Osteocyte (in vitro differentiated cells): Measurements from ENCODE around the gene SENP5. TPM values are rescaled to one million over a fixed set of nuclear protein-coding genes. Genes with fewer than 3 reads are reported as not detected.

Experiments
- DNase-seq: peaks from one replicate; pipeline ENCODE4 v3.0.0; 2021; ENCODE audit warnings: mixed read lengths; ENCODE audit not compliant: unreplicated experiment; ENCODE audit errors: extremely low spot score
- H3K27ac Mint-ChIP-seq: one replicate; pipeline ENCODE4 v1.8.0; 2021; ENCODE audit warnings: mild to moderate bottlenecking, mixed read lengths; ENCODE audit not compliant: unreplicated experiment
- H3K27me3 Mint-ChIP-seq: one replicate; pipeline ENCODE4 v1.8.0; 2021; ENCODE audit warnings: mixed read lengths; ENCODE audit not compliant: unreplicated experiment
- H3K36me3 Mint-ChIP-seq: one replicate; pipeline ENCODE4 v1.8.0; 2021; ENCODE audit warnings: mixed read lengths; ENCODE audit not compliant: unreplicated experiment
- H3K4me1 Mint-ChIP-seq: one replicate; pipeline ENCODE4 v1.8.0; 2021; ENCODE audit warnings: mixed read lengths; ENCODE audit not compliant: unreplicated experiment
- H3K4me3 Mint-ChIP-seq: one replicate; pipeline ENCODE4 v1.8.0; 2021; ENCODE audit warnings: mild to moderate bottlenecking, moderate library complexity, mixed read lengths; ENCODE audit not compliant: unreplicated experiment
- H3K9me3 Mint-ChIP-seq: one replicate; pipeline ENCODE4 v1.8.0; 2021; ENCODE audit warnings: mixed read lengths; ENCODE audit not compliant: unreplicated experiment
- total RNA-seq: library from RNA; stranded (reverse); gene quantifications from 2 replicates; pipeline ENCODE4 v1.2.1, GENCODE V29; 2021
- TF ChIP-seq, protein P1 (sequence below): fragments of 200-600 bp; sonication (generic); IDR thresholded peaks from 2 replicates; pipeline ENCODE4 v1.5.0; 2021; ENCODE audit warnings: antibody characterized with exemption, mild to moderate bottlenecking, moderate library complexity

The SENP5 gene
- total RNA-seq, 1 donor from 2014 or later, result 35.9 TPM

DNA sequence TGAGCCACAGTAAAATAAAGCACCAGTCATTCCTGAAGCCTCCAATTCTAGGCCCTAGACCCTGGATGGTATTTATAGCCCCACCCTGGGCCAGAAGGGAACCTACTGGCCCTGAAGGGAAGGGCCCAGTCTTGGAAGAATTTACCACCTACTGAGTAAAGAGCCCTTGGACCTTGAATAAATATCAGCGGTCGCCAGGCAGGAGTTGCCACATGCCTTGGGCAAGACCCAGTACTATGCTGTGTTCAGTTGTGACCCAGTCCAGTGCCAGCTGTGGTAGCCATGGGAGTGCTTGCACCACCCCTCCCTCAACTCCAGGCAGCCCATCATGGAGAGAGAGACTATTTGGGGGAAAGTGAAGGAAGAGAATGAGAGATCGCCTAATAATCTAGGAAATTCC is 47.7 kb downstream of the SENP5 start:
- no peak overlapping the region for H3K27ac Mint-ChIP-seq

DNA sequence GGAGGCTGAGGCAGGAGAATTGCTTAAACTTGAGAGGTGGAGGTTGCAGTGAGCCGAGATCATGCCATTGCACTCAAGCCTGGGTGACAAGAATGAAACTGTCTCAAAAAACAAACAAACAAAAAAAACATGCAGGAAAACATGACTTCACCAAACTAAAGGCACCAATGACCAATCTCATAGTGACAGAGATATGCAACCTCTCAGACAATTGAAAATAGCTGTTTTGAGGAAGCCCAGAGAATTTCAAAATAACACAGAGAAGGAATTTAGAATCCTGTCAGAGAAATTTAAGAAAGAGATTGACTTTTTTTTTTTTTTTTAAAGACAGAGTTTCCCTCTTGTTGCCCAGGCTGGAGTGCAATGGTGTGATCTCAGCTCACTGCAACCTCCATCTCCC is 48.5 kb downstream of the SENP5 start:
- TF ChIP-seq, protein P1, sequence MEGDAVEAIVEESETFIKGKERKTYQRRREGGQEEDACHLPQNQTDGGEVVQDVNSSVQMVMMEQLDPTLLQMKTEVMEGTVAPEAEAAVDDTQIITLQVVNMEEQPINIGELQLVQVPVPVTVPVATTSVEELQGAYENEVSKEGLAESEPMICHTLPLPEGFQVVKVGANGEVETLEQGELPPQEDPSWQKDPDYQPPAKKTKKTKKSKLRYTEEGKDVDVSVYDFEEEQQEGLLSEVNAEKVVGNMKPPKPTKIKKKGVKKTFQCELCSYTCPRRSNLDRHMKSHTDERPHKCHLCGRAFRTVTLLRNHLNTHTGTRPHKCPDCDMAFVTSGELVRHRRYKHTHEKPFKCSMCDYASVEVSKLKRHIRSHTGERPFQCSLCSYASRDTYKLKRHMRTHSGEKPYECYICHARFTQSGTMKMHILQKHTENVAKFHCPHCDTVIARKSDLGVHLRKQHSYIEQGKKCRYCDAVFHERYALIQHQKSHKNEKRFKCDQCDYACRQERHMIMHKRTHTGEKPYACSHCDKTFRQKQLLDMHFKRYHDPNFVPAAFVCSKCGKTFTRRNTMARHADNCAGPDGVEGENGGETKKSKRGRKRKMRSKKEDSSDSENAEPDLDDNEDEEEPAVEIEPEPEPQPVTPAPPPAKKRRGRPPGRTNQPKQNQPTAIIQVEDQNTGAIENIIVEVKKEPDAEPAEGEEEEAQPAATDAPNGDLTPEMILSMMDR, result no peak
- no peak overlapping the region for H3K27ac Mint-ChIP-seq
- no peak overlapping the region for H3K4me3 Mint-ChIP-seq
- H3K36me3 Mint-ChIP-seq, result peaks cover 21% of the 10 kb centered on the region
- DNase-seq, result no peak
- H3K4me1 Mint-ChIP-seq, result no peaks in the 10 kb centered on the region
- peaks cover 10% of the 10 kb centered on the region for H3K9me3 Mint-ChIP-seq
- H3K27me3 Mint-ChIP-seq, result no peaks in the 10 kb centered on the region

More for the DNA sequence above, 47.7 kb downstream of the SENP5 start:
- no peak for DNase-seq
- Mint-ChIP-seq H3K9me3 (peaks cover 10% of the 10 kb centered on the region), H3K27me3 (no peaks in the 10 kb centered on the region), H3K4me1 (no peaks in the 10 kb centered on the region), H3K36me3 (peaks cover 25% of the 10 kb centered on the region), H3K4me3 (no peak overlapping the region)
- TF ChIP-seq, protein P1, result no peak

DNA sequence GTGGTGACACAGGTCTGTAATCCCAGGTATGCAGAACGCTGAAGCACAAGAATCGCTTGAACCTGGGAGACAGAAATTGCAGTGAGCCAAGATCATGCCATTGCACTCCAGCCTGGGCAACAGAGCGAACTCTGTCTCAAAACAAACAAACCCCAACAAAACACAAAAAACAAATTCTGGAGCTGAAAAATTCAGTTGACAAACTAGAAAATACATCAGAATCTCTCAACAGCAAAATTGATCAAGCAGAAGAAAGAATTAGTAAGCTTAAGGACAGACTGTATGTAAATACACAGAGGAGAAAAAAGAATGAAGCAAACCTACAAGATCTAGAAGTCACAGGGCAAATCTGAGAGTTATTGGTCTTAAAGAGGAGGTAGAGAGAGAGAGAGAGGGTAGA is 49.3 kb downstream of the SENP5 start:
- Mint-ChIP-seq H3K27ac (no peak overlapping the region), H3K36me3 (peaks cover 23% of the 10 kb centered on the region), H3K4me1 (no peaks in the 10 kb centered on the region), H3K9me3 (peaks cover 10% of the 10 kb centered on the region), H3K4me3 (no peak overlapping the region), H3K27me3 (no peaks in the 10 kb centered on the region)
- TF ChIP-seq, protein P1, result no peak
- DNase-seq, result no peak

DNA sequence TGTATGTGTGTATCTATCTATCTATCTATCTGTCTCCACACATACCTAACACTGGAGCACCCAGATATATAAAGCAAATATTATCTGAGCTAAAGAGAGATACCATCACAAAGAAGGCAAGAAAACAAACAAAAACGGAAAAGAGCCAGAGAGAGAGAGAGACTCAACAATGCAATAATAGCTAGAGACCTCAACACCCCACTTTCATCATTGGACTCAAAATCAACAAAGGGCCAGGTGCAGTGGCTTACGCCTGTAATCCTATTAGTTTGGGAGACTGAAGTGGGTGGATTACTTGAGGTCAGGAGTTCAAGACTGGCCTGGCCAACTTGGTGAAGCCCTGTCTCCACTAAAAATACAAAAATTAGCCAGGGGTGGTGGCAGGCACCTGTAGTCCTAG is 51.2 kb downstream of the SENP5 start:
- H3K27me3 Mint-ChIP-seq, result no peaks in the 10 kb centered on the region
- H3K36me3 Mint-ChIP-seq, result peaks cover 26% of the 10 kb centered on the region
- H3K27ac Mint-ChIP-seq, result no peak overlapping the region
- DNase-seq, result no peak
- TF ChIP-seq, protein P1, result no peak
- no peaks in the 10 kb centered on the region for H3K4me1 Mint-ChIP-seq
- peaks cover 10% of the 10 kb centered on the region for H3K9me3 Mint-ChIP-seq
- H3K4me3 Mint-ChIP-seq, result no peak overlapping the region

DNA sequence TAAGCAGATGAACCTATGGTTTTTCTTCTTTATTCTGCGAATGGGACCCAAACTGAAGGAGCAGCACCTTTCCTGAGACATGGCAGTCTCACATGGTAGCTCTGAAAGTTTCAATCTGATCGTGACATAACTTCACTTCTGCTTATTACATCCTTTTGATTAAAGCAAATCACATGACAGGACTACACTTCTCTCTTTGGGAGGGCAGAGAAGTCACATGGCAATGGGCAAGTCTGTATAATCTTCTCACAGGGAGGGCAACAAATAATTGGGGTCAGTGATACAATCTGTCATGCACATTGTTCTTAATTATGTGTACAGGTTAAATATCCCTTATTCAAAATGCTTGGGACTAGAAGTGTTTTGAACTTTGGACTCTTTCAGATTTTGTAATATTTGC is 53.0 kb downstream of the SENP5 start:
- H3K4me1 Mint-ChIP-seq, result no peaks in the 10 kb centered on the region
- no peak overlapping the region for H3K4me3 Mint-ChIP-seq
- TF ChIP-seq, protein P1, result no peak
- H3K27me3 Mint-ChIP-seq, result no peaks in the 10 kb centered on the region
- H3K36me3 Mint-ChIP-seq, result peaks cover 15% of the 10 kb centered on the region
- H3K9me3 Mint-ChIP-seq, result peaks cover 10% of the 10 kb centered on the region
- DNase-seq, result no peak
- no peak overlapping the region for H3K27ac Mint-ChIP-seq
